GM21367 (cell line): ENCODE results near the gene DLL1.
"Not testable (repeated sequence)": the region's sequence is repeated elsewhere in the genome, so short reads cannot be mapped to it uniquely, and the experiment has no call there.

Source experiments
- ATAC-seq: cut with Tn5 transposase; IDR thresholded peaks from one replicate; pipeline ENCODE4 v1.9.1; 2021; ENCODE audit not compliant: unreplicated experiment

DLL1 gene

GRCh38 chr6:170269151-170269845, 21.6 kb downstream of the DLL1 start:
- no peak for ATAC-seq

- ATAC-seq = no peak
Observed at GRCh38 chr6:170268216-170269129, 22.4 kb downstream of the DLL1 start.

GRCh38 chr6:170267688-170268087, 23.2 kb downstream of the DLL1 start:
- no peak for ATAC-seq

GRCh38 chr6:170266061-170266825, 24.6 kb downstream of the DLL1 start:
- ATAC-seq = no peak

DNA sequence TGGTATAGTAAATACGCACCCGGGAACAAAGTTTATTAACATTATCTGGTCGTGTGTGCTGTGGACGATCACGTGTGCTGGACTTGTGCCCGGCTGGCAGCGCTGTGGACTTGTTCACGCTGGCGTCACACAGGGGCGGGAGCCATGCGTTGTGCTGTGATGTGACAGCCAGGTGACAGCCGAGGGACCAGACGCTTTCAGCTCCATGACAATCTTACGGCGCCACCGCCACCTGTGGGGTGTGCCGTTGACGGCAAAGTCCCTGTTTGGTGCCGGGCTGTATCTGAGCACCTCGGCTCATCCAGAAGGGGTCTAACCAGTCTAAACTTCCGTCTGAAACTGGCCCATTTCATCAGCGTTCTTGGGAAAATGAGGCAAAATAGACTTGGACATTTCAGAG, 25.2 kb downstream of the DLL1 start:
- no peak for ATAC-seq

DNA sequence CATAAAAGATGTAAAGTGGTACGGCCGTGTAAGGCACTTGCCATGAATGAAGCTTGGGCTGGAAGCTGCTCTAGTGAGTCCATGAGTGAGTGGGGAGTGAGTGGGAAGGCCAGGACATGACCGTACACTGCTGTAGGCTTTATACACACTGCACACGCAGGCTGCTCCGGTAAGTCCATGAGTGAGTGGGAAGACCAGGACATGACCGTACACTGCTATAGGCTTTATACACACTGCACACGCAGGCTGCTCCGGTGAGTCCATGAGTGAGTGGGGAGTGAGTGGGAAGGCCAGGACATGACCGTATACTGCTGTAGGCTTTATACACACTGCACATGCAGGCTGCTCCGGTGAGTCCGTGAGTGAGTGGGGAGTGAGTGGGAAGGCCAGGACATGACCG, 26.2 kb downstream of the DLL1 start:
- not testable (repeated sequence) for ATAC-seq

GRCh38 chr6:170264086-170264485, 26.8 kb downstream of the DLL1 start:
- no peak for ATAC-seq

DNA sequence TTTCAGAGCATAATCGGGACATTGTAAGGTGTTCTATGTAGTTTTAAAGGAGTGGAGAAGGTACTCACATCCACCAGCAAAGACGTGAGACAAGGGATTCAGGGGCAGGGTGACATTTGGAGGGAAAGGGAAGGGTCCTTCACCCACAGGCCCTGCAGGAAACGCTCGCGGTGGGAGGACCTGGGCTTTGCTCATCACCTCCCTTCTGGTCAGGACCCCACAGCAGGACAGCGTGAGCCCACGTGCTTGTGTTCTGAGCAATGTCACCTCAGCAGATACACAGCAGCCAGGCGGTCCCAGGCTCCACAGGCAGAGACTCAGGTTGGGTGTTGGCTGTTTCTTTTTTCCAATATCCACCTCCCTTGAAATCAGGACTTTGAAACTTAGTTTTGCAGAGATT, 27.5 kb downstream of the DLL1 start:
- ATAC-seq = no peak

DNA sequence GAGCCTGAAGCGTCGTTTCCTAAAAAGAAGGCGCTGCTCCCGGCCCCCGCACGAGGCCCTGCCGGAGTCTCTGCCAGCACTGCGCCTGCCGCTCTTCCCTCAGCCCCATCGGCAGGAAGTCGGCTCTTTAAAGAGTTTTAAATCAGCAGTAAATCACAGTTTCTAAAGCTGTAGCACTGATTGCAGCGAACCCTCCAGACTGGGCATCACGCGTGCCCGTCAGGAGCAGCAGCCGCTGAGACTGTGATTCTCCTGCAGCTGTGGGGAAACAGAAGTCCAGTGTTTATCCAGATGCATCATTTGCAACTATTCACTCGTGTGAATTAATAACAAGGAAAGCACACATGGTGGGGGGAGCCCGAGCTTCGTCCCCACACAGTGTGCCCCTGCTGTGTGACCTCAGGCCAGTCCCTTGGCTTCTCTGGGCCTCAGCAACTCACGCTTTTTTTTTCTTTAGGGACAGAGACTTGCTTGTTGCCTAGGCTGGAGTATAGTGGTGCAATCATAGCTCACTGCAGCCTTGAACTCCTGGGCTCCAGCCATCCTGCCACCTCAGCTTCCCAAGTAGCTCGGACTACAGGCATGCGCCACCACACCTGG, 28.3 kb downstream of the DLL1 start:
- no peak for ATAC-seq

DNA sequence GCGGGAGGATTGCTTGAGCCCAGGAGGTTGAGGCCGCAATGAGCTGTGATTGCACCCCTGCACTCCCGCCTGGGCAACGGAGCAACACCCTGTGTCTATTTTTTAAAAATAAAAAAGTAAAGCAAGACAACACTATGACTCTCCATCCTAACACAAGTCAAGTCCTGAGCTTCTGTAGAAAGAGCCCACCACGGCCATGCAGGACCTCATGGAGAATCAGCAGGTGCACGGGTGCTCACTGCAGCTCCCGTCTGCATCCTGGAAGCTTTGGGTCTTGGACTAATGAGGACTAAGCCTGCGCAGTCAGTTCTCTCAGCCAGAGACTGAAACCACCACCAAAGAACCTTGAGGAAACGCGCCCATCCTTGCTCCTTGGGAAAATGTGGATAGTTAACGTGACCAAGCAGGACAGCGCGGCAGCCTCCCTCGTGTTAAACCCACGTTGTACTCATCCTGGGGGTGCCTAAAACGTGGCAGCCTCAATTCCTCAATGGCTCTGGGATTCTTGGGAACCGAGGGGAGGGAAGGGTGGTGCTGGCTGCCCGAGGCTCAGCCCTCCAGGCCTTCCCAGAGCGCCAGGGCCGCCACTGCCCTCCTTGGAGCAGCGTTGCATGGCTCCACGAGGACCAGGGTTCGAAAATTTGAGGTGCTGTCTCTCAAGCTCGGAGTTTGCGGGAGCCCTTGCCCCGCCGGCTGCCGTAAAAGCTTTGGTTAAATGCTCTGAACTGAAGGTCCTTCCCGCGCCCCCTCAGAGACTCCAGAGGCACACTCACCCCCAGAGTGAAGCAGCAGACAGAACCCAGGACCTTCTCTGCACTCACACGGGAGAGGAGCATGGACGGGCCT, 29.0 kb downstream of the DLL1 start:
- ATAC-seq = no peak

GRCh38 chr6:170260686-170261085, 30.2 kb downstream of the DLL1 start:
- ATAC-seq = no peak

- ATAC-seq = no peak
Observed at GRCh38 chr6:170259278-170259677, 31.6 kb downstream of the DLL1 start.

DNA sequence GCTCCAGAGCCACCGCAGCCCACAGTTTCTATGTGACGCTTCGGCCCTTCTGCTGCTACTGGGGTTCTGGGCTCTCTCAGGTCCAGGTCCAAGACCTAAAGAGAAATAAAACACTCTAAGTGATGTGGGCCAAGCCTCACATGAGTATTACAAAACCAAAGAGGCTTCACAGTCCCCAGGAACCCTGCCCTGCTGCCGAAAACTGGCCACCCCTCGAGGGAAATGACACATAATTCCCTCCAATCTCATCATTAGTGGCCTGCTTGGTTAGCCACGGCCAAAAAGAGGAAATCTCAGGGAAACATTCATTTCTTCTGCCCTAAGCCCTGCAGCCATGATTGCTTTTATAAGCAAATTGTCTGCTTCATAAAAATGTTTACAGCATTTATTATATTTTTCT, 32.5 kb downstream of the DLL1 start:
- no peak for ATAC-seq

GRCh38 chr6:170257376-170257775, 33.5 kb downstream of the DLL1 start:
- no peak for ATAC-seq

- ATAC-seq = no peak
Observed at GRCh38 chr6:170256641-170257040, 34.2 kb downstream of the DLL1 start.

GRCh38 chr6:170255426-170256125, 35.3 kb downstream of the DLL1 start:
- no peak for ATAC-seq

DNA sequence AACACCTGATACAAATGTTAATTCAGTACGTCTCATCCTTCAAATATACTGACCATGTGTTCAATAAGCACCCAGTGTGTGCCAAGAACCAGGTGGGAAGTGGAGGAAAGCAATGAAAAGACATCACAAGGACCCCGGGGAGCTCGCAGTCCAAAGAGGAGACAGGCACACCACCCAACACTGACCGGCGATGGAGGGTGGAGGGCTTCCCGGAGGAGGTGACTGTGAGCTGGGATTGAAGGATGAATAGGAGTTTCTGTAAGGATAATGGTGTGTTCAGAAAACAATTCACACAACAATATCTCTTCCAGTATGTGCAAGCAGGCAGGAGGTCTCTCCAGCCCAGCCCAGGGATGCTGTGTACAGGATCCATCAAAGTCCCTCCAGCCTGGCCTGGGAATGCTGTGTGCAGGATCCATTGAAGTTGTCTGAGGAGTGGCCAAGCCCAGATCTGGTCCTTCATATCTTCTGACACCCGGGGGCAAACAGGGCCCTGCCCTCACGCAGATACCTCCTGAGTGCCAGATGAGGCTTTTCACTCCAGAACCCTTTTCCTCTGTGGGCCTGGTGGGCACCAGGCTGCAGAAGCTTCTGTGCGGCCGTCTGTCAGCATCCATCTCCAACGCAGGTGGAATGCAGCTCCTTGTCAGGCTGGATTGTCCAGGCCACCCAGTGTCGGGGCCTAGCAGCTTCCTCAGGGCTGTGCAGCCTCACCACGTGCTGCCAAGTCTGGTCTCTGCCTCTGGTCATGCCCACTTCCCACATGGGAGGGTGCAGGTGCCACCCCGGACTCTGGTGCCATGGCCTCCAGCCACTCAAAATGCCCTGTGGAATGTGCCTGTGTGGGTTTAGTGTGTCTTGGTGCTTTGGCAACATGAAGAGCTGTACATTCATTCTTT, 36.3 kb downstream of the DLL1 start:
- ATAC-seq = no peak

- ATAC-seq = no peak
Observed at GRCh38 chr6:170253910-170254269, 37.0 kb downstream of the DLL1 start.
